K562 treated with DMSO at 1 percent for 48 hours (cell line): Measurements from ENCODE around the gene CFAP299. TPM values are rescaled to one million over a fixed set of nuclear protein-coding genes. Genes with fewer than 3 reads are reported as not detected.

ENCODE experiments used
- total RNA-seq: library from RNA; unstranded; fragments of 300-600 nt; gene quantifications from 2 replicates; pipeline ENCODE4 v1.2.3, GENCODE V29; 2022; ENCODE audit warnings: low replicate concordance; ENCODE audit errors: extremely low read depth

CFAP299 gene
- total RNA-seq = not detected in 2 replicates

GRCh38 chr4:80335554-80336358, at the start of gene CFAP299:
CFAP299 (plus strand) TSS chr4:80335730.

Other genes starting within 250 kb of the CFAP299 start
- gene PRDM8, start 138.2 kb upstream of the CFAP299 start, total RNA-seq = not detected in 2 replicates
- gene FGF5, start 69.1 kb upstream of the CFAP299 start, total RNA-seq = not detected in 2 replicates